CD4-positive, alpha-beta T cell treated with Interleukin-2 at 100 ng/mL for 4 hours (primary cell): Measurements from ENCODE around the gene OTOP1.
"Not testable (repeated sequence)": the region's sequence is repeated elsewhere in the genome, so short reads cannot be mapped to it uniquely, and the experiment has no call there.

Experiments used
- DNase-seq: peaks from one replicate; pipeline ENCODE4 v3.0.0-alpha.2; 2020; ENCODE audit warnings: low spot score

Gene OTOP1, protein sequence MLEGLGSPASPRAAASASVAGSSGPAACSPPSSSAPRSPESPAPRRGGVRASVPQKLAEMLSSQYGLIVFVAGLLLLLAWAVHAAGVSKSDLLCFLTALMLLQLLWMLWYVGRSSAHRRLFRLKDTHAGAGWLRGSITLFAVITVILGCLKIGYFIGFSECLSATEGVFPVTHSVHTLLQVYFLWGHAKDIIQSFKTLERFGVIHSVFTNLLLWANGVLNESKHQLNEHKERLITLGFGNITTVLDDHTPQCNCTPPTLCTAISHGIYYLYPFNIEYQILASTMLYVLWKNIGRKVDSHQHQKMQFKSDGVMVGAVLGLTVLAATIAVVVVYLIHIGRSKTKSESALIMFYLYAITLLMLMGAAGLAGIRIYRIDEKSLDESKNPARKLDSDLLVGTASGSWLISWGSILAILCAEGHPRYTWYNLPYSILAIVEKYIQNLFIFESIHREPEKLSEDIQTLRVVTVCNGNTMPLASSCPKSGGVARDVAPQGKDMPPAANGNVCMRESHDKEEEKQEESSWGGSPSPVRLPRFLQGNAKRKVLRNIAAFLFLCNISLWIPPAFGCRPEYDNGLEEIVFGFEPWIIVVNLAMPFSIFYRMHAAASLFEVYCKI

DNA sequence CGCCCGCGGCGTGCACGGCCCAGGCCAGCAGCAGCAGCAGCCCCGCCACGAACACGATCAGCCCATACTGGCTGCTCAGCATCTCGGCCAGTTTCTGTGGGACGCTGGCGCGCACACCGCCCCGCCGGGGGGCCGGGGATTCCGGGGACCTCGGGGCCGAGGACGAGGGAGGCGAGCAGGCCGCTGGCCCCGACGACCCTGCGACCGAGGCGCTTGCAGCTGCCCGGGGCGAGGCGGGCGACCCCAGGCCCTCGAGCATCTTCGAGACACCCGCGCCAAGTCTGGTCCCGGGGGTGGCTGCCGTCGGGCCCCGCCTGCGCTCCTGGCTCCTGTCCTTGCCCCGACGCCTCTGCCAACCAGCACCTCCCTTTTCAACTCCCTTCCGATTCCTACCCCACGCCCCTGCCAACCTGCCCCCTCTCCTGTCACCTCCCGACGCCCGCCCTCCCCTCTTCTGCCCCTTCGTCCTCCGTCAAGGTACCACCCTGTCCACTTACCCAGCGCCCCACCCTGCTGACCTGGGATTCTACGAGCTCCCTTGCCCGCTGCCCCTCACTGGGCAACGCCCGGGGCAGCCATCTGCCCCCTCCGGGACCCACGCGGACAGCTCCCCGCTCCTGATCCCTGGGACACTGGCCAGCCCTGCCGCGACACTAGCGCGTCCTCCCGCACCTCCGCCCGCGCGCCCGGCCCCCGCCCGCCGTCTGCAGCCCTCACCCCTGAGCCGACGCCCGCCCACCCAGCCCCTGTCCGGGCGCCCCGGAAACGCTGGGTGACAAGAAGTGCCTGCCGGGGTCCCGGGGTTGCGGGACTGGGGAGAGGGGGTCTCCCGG, at the start of gene OTOP1:
TSS of gene OTOP1 (minus strand) at position 324 of the 833 bp plus-strand sequence. CDS start at position 259, 65 bp downstream.
- DNase-seq = no peak

DNA sequence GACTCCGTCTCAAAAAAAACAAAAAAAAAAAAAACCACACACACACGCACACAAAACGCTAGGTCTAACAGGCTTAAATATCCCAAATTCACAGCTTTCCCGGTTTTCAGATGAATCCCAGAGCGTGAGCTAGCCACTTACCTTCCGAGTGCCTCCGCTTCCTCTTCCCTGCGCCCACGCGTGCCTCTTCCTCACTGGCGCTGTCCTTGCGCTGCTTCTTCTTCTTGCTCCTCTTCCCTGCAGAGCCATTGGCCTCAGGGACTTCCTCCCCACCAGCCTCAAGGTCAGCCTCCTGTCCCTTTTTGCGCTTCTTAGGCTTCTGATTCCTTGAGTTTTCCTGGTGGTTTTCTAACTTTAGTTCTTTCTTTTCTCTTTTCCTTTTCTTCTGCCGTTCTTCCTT, 47.5 kb upstream of the OTOP1 start:
- DNase-seq = no peak

DNA sequence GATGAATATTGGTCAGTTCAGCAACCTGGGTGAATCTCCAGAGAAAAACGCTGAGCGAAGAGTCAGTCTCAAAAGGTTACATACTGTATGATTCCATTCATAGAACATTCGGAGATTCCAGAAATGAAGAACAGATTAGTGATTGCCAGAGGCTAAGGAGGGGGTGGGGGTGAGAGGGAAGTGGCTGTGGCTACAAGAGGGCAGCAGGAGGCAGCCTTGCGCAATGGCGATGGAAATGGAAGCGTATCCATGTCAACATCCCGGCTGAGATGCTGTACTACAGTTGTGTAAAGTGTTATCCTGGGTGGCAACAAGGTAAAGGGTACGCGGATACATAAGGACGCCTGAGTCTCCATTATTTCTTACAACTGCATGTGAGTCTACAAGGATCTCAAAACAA, 45.2 kb upstream of the OTOP1 start:
- no peak for DNase-seq

DNA sequence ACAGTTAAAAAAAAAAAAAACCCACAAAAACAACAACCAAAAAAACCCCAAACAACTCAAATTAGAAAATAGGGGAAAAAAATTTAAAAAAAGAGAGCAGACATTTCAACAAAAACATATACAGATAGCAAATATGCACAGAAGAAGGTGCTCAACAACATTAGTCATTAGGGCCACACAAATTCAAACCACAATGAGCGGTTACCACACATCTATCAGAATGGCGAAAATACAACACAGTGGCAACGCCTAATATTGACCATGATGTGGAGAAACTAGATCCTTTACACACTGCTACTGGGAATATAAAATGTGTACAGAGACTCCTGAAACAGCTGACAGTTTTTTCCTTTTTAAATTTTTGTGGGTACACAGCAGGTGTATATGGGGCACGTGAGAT, 43.8 kb upstream of the OTOP1 start:
- peak; percentile 55 for DNase-seq

DNA sequence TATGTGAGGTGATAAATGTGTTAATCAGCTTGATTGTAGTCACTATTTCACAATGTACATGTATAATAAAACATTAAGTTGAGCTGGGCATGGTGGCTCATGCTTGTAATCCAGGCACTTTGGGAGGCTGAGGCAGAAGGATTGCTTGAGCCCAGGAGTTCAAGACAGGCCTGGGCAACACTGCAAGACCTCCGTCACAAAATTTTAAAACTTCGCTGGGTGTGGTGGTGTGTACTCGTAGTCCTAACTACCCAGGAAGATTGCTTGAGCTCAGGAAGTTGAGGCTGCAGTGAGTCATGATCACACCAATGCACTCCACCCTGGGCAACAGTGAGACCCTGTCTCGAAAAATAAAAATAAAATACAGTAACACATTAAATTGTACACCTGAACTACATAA, 43.1 kb upstream of the OTOP1 start:
- DNase-seq = peak; percentile 84

DNA sequence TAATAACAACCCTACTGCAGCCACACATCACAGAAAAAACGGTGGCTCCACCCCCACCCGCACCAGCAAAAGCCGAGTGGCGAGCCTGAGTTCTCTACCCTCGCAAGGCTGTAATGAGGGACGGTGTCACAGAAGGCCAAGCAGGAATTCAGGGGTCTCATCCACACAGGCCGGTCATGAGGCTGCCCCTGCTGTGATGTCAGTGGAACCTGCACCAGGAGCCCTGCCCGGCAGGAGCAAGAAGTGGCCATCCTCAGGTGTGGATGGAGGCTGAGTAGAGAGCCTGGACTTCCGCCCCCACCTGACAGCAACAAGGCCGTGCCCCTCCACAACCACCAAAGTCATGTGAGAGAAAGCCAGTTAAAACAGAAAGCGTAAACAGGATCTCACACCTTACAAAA, 42.6 kb upstream of the OTOP1 start:
- peak; percentile 69 for DNase-seq

DNA sequence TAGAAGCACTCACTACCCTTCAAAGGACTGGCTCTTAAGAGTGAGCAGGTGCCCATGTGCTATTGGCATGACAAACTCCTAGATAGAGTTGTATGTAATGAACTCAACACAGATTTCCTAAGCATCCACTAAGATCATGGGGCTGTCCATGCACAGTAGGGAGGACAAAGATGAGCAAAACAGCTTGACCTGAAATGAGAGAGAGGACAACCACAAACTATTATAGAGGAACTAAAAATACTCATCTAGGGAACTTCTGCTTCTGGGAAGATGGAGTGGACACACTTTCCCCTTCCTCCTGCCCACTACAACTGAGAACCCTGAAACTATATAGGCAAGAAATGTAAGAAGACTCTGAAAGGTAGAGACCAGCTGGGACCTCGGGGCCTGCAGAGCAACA, 42.0 kb upstream of the OTOP1 start:
- DNase-seq = no peak

DNA sequence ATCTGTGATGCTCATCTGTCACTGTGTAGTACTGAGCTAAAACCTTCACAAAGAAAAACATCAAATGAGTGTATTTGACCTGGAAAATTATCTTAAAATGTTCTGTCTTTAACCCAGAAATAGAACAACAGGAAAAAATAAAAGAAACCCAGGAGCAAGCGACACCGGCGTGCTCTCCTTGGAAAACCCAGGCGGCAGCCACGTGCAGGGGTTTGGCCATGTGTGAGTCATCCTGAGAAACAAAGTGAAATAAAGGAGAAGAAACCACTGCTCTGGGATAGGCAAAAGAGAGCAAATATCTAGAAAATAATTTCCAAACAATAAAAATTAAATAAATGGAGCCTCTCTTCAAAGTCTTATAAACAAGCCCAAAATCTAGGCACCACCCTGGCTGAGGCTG, 41.3 kb upstream of the OTOP1 start:
- DNase-seq = no peak

DNA sequence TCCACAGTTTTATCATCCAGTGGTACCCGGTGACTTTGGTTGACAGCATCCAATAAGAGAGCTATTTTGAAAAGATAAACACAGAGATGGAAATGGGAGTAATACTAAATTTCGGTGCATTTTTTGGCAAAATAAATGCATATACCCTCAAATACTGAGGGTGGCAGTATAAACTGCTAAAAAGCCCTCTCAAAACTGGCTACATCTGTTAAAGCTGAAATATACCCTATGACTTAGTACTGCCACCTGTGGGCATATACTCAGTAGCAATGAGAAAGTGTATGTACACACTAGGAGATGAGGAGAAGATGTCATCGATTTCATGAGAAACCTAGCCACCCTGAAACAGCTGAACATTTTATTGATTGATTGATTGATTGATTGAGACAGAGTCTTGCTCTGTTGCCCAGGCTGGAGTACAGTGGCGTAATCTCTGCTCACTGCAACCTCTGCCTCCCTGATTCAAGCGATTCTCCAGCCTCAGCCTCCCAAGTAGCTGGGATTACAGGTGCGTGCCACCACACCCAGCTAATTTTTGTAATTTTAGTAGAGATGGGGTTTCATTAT, 33.5 kb upstream of the OTOP1 start:
- DNase-seq = peak; percentile 80

DNA sequence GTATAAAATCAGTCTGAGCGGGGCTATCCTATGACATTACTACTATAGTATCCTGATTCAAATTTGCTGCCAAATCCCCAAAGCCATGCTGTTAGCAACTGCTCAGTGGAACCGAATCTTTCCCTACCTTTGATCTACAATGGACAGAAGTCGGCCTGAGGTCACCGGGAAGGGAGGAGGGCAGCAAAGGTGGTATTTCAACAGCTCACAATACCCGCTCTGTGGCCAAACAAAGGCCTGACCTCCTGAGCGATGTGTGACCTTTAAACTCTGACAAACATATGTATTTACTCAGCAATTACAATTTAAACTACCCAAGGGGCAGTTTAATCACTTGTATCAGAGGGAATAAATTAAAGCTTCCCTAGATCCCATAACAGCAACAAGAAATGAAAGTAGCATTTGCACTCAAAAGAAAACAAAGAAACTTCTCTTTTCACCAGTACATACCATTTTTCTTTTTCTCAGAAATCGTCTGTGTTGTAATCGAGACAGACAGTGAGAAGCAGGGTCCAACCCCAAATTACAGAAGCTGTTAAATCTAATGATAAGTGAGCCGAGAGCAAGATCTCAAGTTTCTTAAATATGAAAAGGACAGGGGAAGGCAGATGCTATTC, 32.9 kb upstream of the OTOP1 start:
- DNase-seq = no peak

DNA sequence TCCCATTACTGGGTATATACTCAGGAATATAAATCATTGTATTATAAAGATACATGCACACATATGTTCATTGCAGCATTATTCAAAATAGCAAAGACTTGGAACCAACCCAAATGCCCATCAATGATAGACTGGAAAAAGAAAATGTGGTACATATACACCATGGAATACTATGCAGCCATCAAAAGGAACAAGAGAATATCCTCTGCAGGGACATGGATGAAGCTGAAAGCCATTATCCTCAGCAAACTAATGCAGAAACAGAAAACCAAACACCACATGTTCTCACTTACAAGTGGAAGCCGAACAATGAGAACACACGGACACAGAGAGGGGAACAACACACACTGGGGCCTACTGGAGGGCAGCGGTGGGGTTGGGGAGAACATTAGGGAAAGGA, 31.0 kb upstream of the OTOP1 start:
- not testable (repeated sequence) for DNase-seq

DNA sequence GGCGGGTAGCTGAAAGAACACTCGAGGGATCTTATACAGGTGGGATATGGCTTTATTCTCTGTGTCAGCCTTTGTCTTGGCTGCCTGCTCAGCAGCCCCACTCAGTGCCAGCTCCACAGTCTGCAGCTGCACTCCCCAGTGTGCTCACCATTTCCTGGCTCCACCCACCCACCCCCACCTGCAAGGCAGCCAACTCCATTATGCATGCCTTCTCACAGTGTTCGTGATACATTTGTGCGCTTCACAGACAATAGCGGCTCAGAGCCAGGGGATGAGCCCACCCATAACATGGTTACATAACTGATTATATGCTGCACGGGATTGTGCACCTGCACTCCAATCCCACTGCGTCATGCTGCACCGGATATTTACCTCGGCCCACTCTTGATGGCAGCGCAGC, 30.1 kb upstream of the OTOP1 start:
- no peak for DNase-seq

DNA sequence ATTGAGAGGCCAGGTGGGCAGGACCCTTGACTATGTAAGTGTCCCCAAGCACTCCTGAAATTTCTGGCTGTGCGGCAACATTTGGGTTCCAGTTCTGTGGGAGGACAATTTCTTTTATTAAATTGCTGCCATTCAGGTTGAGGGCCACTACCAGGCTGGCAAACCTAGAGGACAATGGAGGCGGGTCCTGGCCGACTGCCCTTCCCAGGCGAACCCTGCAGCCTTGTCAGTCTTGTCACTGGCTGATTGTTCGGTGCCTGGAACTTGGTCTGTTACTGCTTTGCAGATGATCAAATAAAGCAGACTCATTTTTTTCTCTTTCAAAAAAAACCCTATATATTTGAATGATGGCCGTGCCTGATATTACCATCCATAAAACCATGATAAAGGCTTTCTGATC, 27.9 kb upstream of the OTOP1 start:
- no peak for DNase-seq

DNA sequence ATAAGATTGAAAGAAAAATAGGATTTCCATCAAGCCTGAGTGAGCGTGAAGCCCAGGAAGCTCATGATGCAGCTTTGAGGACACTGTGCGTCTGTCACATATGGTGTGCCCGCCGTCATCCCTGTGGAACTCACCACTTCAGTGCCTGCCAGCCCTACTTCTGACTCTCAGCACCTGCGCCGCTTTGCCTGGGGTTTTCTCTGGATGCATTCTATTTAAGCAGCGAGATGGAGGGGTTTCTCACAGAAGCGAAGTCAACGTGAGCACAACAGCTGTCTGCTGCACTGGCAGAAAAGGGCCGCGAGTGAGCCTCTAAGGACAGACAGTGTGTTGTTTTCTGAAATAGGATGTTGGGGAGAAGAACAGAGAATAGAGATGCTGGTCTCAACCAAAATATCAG, 27.5 kb upstream of the OTOP1 start:
- no peak for DNase-seq

DNA sequence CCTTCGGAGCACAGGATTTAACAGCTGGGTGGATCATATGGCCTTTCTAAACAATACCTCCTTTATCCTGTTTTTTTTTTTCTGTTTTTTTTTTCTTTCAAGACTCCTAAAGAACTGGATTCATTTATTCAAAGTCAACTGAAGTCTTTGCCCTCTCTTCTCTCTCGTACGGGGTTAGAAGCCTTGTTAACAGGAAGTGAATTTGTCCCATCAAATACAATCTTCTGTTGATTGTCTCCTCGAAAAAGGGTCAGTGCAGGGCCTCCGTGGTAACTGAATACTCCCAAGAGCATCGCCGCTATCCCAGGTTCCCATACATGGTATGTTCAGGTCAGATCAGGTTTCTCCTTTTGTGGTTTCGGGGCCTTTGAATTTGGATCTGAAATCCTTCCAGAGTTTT, 23.1 kb upstream of the OTOP1 start:
- DNase-seq = no peak

DNA sequence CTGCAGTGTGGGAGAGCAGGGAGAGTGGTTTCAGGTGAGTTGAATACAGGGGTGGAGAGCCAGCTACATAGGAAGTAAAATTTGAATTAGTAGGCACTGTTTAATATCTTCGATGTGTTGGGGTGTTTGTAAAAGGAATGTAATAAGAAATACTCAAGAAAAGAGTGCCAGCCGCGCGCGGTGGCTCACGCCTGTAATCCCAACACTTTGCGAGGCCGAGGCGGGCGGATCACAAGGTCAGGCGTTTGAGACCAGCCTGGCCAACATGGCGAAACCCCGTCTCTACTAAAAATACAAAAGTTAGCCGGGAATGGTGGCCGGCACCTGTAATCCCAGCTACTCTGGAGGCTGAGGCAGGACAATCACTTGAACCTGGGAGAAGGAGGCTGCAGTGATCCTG, 22.6 kb upstream of the OTOP1 start:
- not testable (repeated sequence) for DNase-seq

DNA sequence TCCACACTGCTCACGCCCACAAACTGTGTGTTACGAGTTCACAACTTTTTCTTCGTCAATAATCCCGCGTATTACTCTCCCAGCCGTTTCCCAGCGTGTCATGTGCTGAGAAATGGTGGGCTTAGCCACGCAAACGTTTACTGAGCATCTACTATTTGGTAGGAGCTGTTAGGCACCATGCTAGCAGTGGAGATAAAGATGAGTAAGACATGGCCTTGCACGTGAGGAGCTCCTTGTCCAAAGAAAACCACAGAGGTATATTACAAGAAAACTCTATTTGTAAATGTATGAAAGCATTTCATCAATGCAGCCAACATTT, 22.1 kb upstream of the OTOP1 start:
- DNase-seq = no peak

DNA sequence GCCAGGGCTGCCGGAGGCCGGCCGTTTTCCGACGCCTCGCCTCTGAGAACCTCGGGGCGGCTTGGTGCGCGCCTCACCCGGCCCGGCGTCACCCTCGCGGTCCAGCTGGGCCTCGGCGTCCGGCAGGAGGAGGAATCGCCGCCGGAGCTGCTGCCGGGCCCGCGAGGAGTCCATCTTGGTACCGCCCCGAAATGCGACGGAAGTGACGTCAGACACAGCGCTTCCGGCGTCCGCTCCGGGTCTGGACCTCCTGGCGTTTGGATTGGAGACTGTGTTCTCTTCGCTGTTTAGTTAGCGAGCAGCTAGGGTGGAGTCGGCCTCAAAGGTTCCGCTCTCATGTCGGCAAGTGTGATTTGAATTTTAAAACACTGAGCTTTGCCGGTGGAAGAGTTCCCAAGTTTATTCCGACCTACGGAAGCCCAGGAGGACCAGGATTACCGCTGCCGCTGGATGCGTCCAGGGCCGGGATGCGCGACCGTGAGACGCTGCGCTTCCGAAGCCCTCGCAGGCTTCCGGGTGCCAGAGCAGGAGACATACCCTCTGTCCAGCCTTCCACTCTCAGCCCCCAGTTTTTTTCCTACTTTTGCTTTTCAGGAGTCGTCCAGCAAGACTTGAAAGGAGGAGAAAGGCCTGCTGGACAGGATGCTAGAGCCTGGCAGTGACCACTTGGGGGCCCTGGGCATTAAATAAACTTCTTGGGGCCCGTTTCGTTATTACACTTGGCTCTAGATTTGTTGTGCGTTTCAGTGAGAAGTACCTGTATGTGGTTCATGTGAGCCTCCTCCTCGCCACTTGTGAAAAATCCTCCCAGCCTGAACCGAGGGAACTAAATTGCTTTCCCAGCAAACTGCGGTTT, 21.5 kb upstream of the OTOP1 start, which contains the start of gene TMEM128:
TSS of gene TMEM128 (minus strand) at position 195 of the 856 bp plus-strand sequence. CDS start at position 174, 21 bp downstream.
- DNase-seq = peak; percentile 92

DNA sequence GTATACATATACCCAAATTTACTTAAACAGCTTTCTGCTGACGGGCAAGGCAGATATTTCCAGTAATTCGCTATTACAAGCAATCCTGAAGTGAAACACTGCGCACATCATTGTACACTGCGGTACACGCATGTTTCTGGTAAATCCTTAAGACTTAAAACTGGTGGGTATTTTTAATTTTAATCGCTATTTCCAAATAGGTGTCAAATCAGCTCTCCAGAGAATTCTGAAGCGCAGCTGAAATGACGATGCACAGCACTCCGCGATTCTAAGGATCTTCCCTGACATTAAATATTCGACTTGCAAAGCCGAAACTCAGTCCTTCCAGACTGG, 20.9 kb upstream of the OTOP1 start:
- DNase-seq = no peak

DNA sequence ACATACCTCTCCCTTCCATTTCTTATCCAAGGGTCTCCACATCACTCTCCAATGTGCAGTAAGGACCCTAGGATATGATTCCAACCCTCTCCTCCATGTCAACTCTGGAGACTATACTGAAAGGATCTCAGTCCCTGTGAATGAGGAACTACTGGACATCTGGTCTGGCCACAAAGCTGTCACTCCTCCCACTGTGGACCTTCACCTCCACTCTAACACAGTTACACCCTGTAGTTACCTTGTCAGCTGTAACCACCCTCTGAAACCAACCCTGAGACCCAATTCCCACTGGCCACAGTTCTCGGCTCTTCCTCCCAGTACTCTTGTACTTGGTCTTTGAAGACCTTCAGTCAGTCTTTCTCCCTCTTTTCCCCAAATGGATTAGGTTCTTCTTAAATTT, 18.4 kb upstream of the OTOP1 start:
- DNase-seq = no peak

DNA sequence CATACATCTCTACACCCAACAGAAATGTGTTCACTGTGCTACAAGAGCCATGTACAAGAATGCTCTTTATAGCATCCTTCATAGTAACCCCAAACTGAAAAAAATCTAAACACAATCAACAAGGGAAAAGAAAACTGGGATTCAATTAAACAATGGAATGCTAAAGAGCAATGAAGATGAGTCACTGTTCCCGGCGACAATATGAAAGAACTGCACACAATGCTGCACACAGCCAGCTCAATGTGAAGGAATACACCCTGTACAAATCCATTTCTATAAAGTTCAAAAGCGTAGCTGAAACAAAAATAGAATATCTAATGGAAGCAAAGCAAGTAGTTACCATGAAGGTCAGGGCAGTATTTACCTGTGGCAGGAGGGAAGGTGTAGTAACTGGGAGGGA, 12.8 kb upstream of the OTOP1 start:
- DNase-seq = not testable (repeated sequence)
